IMR-90 (cell line): ENCODE measurements around the gene BCL2L12. TPM values are rescaled to one million over a fixed set of nuclear protein-coding genes. Genes with fewer than 3 reads are reported as not detected.
A peak's percentile ranks its signal among the peaks of the same experiment; 100 is the strongest.

Experiments
- ATAC-seq: fragments of 200-7000 bp; cut with Tn5 transposase; 2 replicates; pipeline ENCODE4 v1.9.1; 2020; ENCODE audit warnings: low read depth, mild to moderate bottlenecking, moderate library complexity
- BruUV-seq: library from RNA; stranded (reverse); fragments of 400-500 nt; replicated peaks from 2 replicates; lab custom pipeline; 2021; lab: Mats Ljungman, UMichigan
- CTCF ChIA-PET: fragments of 300-600 bp; formaldehyde crosslinking; extraction: SDS; loops from one replicate; lab custom pipeline; 2021; ENCODE audit warnings: antibody characterized with exemption; lab: Yijun Ruan, JAX
- POLR2A ChIA-PET: fragments of 300-600 bp; sonication (Branson Sonifier 250); formaldehyde crosslinking; loops from one replicate; lab custom pipeline; 2022; ENCODE audit warnings: antibody characterized with exemption; ENCODE audit not compliant: unreplicated experiment; lab: Charles Lee
- DNase-seq: peaks from one replicate; pipeline ENCODE4 v3.0.0; 2013
- H2AFZ ChIP-seq: replicated peaks from 2 replicates; pipeline ENCODE3; 2013; ENCODE audit warnings: low read length, mild to moderate bottlenecking; ENCODE audit not compliant: poor library complexity
- H2AK5ac ChIP-seq: 2 replicates; pipeline ENCODE4 v1.6.1; 2013; ENCODE audit warnings: low read depth, low read length, inconsistent platforms
- H2AK9ac ChIP-seq: replicated peaks from 2 replicates; pipeline ENCODE3; 2013; ENCODE audit warnings: mild to moderate bottlenecking, low read depth, low read length, moderate library complexity; ENCODE audit not compliant: poor library complexity
- H2BK120ac ChIP-seq: 2 replicates; pipeline ENCODE4 v1.6.1; 2013; ENCODE audit warnings: low read depth, low read length, inconsistent platforms
- H2BK15ac ChIP-seq: 3 replicates; pipeline ENCODE4 v1.6.1; 2013; ENCODE audit warnings: low read depth, low read length, inconsistent platforms
- H2BK20ac ChIP-seq: 2 replicates; pipeline ENCODE4 v1.6.1; 2013; ENCODE audit warnings: low read depth, mild to moderate bottlenecking, inconsistent platforms, low read length, moderate library complexity
- H2BK5ac ChIP-seq: 2 replicates; pipeline ENCODE4 v1.6.1; 2013; ENCODE audit warnings: mild to moderate bottlenecking, low read depth, low read length, inconsistent platforms; ENCODE audit not compliant: poor library complexity, severe bottlenecking
- H3K14ac ChIP-seq: replicated peaks from 2 replicates; pipeline ENCODE4 v1.6.1; 2013; ENCODE audit warnings: low read depth, low read length, inconsistent platforms
- H3K18ac ChIP-seq: 2 replicates; pipeline ENCODE4 v1.6.1; 2013; ENCODE audit warnings: low read depth, low read length, control low read depth
- H3K23ac ChIP-seq: 2 replicates; pipeline ENCODE4 v1.6.1; 2013; ENCODE audit warnings: low read depth, low read length, inconsistent platforms
- H3K27ac ChIP-seq: 2 replicates; pipeline ENCODE4 v1.5.1; 2013; ENCODE audit warnings: mild to moderate bottlenecking, control low read depth, low read length; ENCODE audit not compliant: insufficient read depth
- H3K27me3 ChIP-seq: 2 replicates; pipeline ENCODE4 v1.6.1; 2013; ENCODE audit warnings: low read length; ENCODE audit not compliant: control insufficient read depth, insufficient read depth
- H3K36me3 ChIP-seq: 2 replicates; pipeline ENCODE4 v1.6.1; 2013; ENCODE audit warnings: low read length, mixed read lengths; ENCODE audit not compliant: control insufficient read depth, insufficient read depth
- H3K4ac ChIP-seq: 2 replicates; pipeline ENCODE4 v1.6.1; 2013; ENCODE audit warnings: low read depth, low read length, inconsistent platforms
- H3K4me1 ChIP-seq: 2 replicates; pipeline ENCODE4 v1.6.1; 2013; ENCODE audit warnings: low read length, mixed read lengths; ENCODE audit not compliant: control insufficient read depth, insufficient read depth
- H3K4me2 ChIP-seq: 2 replicates; pipeline ENCODE4 v1.6.1; 2013; ENCODE audit warnings: low read depth, mild to moderate bottlenecking, control low read depth, low read length, moderate library complexity
- H3K4me3 ChIP-seq: 2 replicates; pipeline ENCODE4 v1.5.1; 2013; ENCODE audit warnings: low read depth, mild to moderate bottlenecking, control low read depth, low read length, moderate library complexity; ENCODE audit not compliant: insufficient read depth
- H3K56ac ChIP-seq: 2 replicates; pipeline ENCODE4 v1.6.1; 2013; ENCODE audit warnings: low read length, inconsistent platforms; ENCODE audit not compliant: insufficient read depth; ENCODE audit errors: extremely low read depth
- H3K79me1 ChIP-seq, 2 experiments: 2 replicates each; pipeline ENCODE4 v1.6.1; 2013; ENCODE audit warnings: low read length in 2 of 2, inconsistent platforms in 1 of 2, low read depth in 1 of 2
- H3K9ac ChIP-seq: 2 replicates; pipeline ENCODE4 v1.6.1; 2013; ENCODE audit warnings: low read depth, low read length, control low read depth
- H3K9me1 ChIP-seq: 2 replicates; pipeline ENCODE4 v1.6.1; 2013; ENCODE audit warnings: low read length, inconsistent platforms; ENCODE audit not compliant: insufficient read depth
- H3K9me3 ChIP-seq: 2 replicates; pipeline ENCODE4 v1.6.1; 2013; ENCODE audit warnings: low read length; ENCODE audit not compliant: control insufficient read depth, insufficient read depth
- H4K20me1 ChIP-seq: 2 replicates; pipeline ENCODE4 v1.6.1; 2013; ENCODE audit warnings: low read length, inconsistent platforms; ENCODE audit not compliant: insufficient read depth
- H4K5ac ChIP-seq: 2 replicates; pipeline ENCODE4 v1.6.1; 2013; ENCODE audit warnings: mild to moderate bottlenecking, low read depth, low read length, control low read depth
- H4K8ac ChIP-seq, 2 experiments: 2 replicates each; pipeline ENCODE4 v1.6.1; 2013; ENCODE audit warnings: low read depth in 2 of 2, low read length in 2 of 2, control low read depth in 1 of 2, inconsistent platforms in 1 of 2
- H4K91ac ChIP-seq: 2 replicates; pipeline ENCODE4 v1.6.1; 2013; ENCODE audit warnings: low read depth, low read length, inconsistent platforms; ENCODE audit not compliant: insufficient read depth
- CEBPB ChIP-seq: IDR thresholded peaks from 2 replicates; pipeline ENCODE4 v1.6.1; 2012; ENCODE audit warnings: low read depth, low read length, improper control_type of control experiment
- CHD1 ChIP-seq: IDR thresholded peaks from 2 replicates; pipeline ENCODE4 v1.6.1; 2012; ENCODE audit warnings: low read depth, low read length, improper control_type of control experiment
- CTCF ChIP-seq: conservative IDR thresholded peaks from 2 replicates; pipeline ENCODE4 v1.5.1; 2012; ENCODE audit warnings: mild to moderate bottlenecking, low read depth, low read length, improper control_type of control experiment
- ELK1 ChIP-seq: fragments of 150-350 bp; IDR thresholded peaks from 2 replicates; pipeline ENCODE4 v1.6.1; 2016; ENCODE audit warnings: low read depth, mild to moderate bottlenecking, low read length, moderate library complexity, borderline replicate concordance
- MAFK ChIP-seq: IDR thresholded peaks from 2 replicates; pipeline ENCODE4 v1.6.1; 2012; ENCODE audit warnings: low read depth, low read length, improper control_type of control experiment
- MAZ ChIP-seq: IDR thresholded peaks from 2 replicates; pipeline ENCODE4 v1.6.1; 2012; ENCODE audit warnings: low read depth, mild to moderate bottlenecking, low read length, improper control_type of control experiment, moderate library complexity, borderline replicate concordance
- MXI1 ChIP-seq: IDR thresholded peaks from 2 replicates; pipeline ENCODE4 v1.6.1; 2012; ENCODE audit warnings: low read depth, mild to moderate bottlenecking, low read length, moderate library complexity, borderline replicate concordance
- RAD21 ChIP-seq: IDR thresholded peaks from 2 replicates; pipeline ENCODE4 v1.6.1; 2012; ENCODE audit warnings: low read length, improper control_type of control experiment
- RCOR1 ChIP-seq: IDR thresholded peaks from 2 replicates; pipeline ENCODE4 v1.6.1; 2012; ENCODE audit warnings: mild to moderate bottlenecking, low read length, improper control_type of control experiment; ENCODE audit not compliant: insufficient replicate concordance
- RFX5 ChIP-seq: IDR thresholded peaks from 2 replicates; pipeline ENCODE4 v1.8.0; 2012; ENCODE audit warnings: low read depth, mild to moderate bottlenecking, low read length, moderate library complexity
- SMC3 ChIP-seq: fragments of 150-350 bp; IDR thresholded peaks from 2 replicates; pipeline ENCODE4 v1.6.1; 2016; ENCODE audit warnings: low read depth, mild to moderate bottlenecking, antibody characterized with exemption, low read length, moderate library complexity
- WGBS, 2 experiments: methylation state at CpG; one replicate each; pipeline versions ENCODE4 v1.1.5 to v1.1.7; 2013; ENCODE audit warnings: missing lambda C conversion rate in 2 of 2; ENCODE audit not compliant: insufficient read length in 1 of 2; ENCODE audit errors: extremely low coverage in 2 of 2; 5-methylcytosine and 5-hydroxymethylcytosine counted together
- dilution Hi-C: fragments of 300-500 bp; cut with HindIII; formaldehyde crosslinking; loops from one replicate; pipeline ENCODE4 v1.14.3; 2018; ENCODE audit warnings: low sequenced_read_pairs; ENCODE audit not compliant: unreplicated experiment
- in situ Hi-C: fragments of 300-500 bp; cut with MboI; formaldehyde crosslinking; loops from 3 replicates; pipeline ENCODE4 v1.14.3; 2019; ENCODE audit warnings: low sequenced_read_pairs, inconsistent platforms, mixed read lengths
- intact Hi-C: fragments of 100-400 bp; cut with micrococcal nuclease; formaldehyde crosslinking; loops from 2 replicates; pipeline ENCODE4 v1.10.0; 2022
- polyA plus RNA-seq, 3 experiments: library from polyadenylated mRNA; depleted of rRNA; stranded (reverse); fragments of >200 nt; gene quantifications; 2 replicates each; pipeline ENCODE4 v1.2.3, GENCODE V29; 2012; ENCODE audit warnings: low replicate concordance in 1 of 3
- total RNA-seq: library from RNA; depleted of rRNA; stranded (reverse); fragments of >200 nt; gene quantifications from 2 replicates; pipeline ENCODE4 v1.2.3, GENCODE V29; 2012

BCL2L12 gene
- total and polyA plus RNA-seq, 2 of the 4 experiments (the other 2 are of a cell fraction): 3.9 to 32.6 TPM

- Histone ChIP-seq H3K4me2 (peak overlapping the region; percentile 54; the same call in 1 of the 2 replicates), H3K4ac (peak overlapping the region; percentile 47; the same call in 1 of the 2 replicates), H4K91ac (0 out of 2 replicates have a peak overlapping the region, but pooled peaks have one; percentile 29), H3K36me3 (peaks cover 3% of the 10 kb centered on the region; the same call in 1 of the 2 replicates), H2AK9ac (peak overlapping the region; percentile 93), H3K9ac (peak overlapping the region; percentile 22; the same call in 1 of the 2 replicates), H3K4me1 (peaks cover 2% of the 10 kb centered on the region), H4K20me1 (no peaks in the 10 kb centered on the region; the same call in 1 of the 2 replicates), H3K79me1 (peaks cover 1 to 29% of the 10 kb centered on the region in 2 experiments; a peak in 2 of 4 replicates), H3K4me3 (no peak overlapping the region), H3K56ac (no peak overlapping the region), H3K27me3 (no peaks in the 10 kb centered on the region), H3K9me3 (no peaks in the 10 kb centered on the region), H3K9me1 (no peaks in the 10 kb centered on the region), H3K14ac (no peak overlapping the region), H2AK5ac (no peak overlapping the region), H2BK20ac (no peak overlapping the region), H3K27ac (no peak overlapping the region), H2BK120ac (no peak overlapping the region), H4K8ac (peak overlapping the region in 1 of 2 experiments; percentile 94; a peak in 2 of 4 replicates), H2AFZ (peak overlapping the region; percentile 93), H2BK5ac (no peak overlapping the region), H3K23ac (0 out of 2 replicates have a peak overlapping the region, but pooled peaks have one; percentile 84), H3K18ac (no peak overlapping the region), H2BK15ac (no peak overlapping the region), H4K5ac (no peak overlapping the region)
- ChIA-PET POLR2A (no interaction called here), CTCF (interaction anchor here (0.5 to 1.3 kb wide), 4 partner anchors 9 to 121 kb away, joined by 3 to 4 read pairs (median 3); no protein-coding TSS in a partner anchor)
- dilution Hi-C loops: no loop called here
- ATAC-seq (peak; percentile 8; the same call in 1 of the 2 replicates), DNase-seq (peak; percentile 61)
- intact Hi-C loops: loop anchor here (1.0 kb wide), 1 partner anchor 169 kb away; no protein-coding TSS in a partner anchor
- 6% methylated on average over 9 of the region's 28 CpGs; no CpG with 5 or more reads in 1 of the 2 experiments for WGBS, 2 experiments
- no TSS peak for BruUV-seq
- in situ Hi-C loops: no loop called here
- TF ChIP-seq MAFK (no peak), RAD21 (peak; percentile 58), SMC3 (peak; percentile 67), MAZ (peak; percentile 88), CHD1 (no peak), CEBPB (no peak), MXI1 (no peak), CTCF (peak; percentile 82), RFX5 (no peak), ELK1 (no peak), RCOR1 (no peak)
These were observed 6.6 kb downstream of the BCL2L12 start for GRCh38 chr19:49672131-49672919.
